ENCODE data around the gene GHITM. TPM values are rescaled to one million over a fixed set of nuclear protein-coding genes. Genes with fewer than 3 reads are reported as not detected.
"Not testable (repeated sequence)": the region's sequence is repeated elsewhere in the genome, so short reads cannot be mapped to it uniquely, and the experiment has no call there.

The GHITM gene
- total RNA-seq, 2 experiments from 2014 or later, result 198 TPM

GRCh38 chr10:84117686-84118394 lies 21.5 kb upstream of the GHITM start:
- no peak for TF ChIP-seq CTCF (IDR thresholded peaks at IDR 0.05)
- no peaks in the 10 kb centered on the region for H3K4me1 Mint-ChIP-seq (ENCODE audit: low read depth)
- H3K36me3 Mint-ChIP-seq (ENCODE audit: low read depth), result no peaks in the 10 kb centered on the region
- intact Hi-C loops (cut with micrococcal nuclease), result no loop called here
- no peak overlapping the region for H3K4me3 Mint-ChIP-seq
- H3K9me3 Mint-ChIP-seq, result no peaks in the 10 kb centered on the region
- DNase-seq, result no peak
- H3K27me3 Mint-ChIP-seq, result peaks cover 9% of the 10 kb centered on the region
- H3K27ac Mint-ChIP-seq, result no peak overlapping the region
- ChIA-PET CTCF (no interaction called here), POLR2A (no interaction called here)
- no peak for ATAC-seq

GRCh38 chr10:84118395-84119006 lies 20.8 kb upstream of the GHITM start:
- ChIA-PET CTCF (interaction anchor here (1.5 kb wide), 1 partner anchor 20 kb away, joined by 6 read pairs; the partner anchor contains the start of gene GHITM), POLR2A (interaction anchor here (0.5 kb wide), 1 partner anchor 209 kb away, joined by 3 read pairs; no protein-coding TSS in a partner anchor)
- ATAC-seq (no peak), DNase-seq (no peak)
- intact Hi-C loops (cut with micrococcal nuclease), result no loop called here
- H3K27me3 Mint-ChIP-seq, result peaks cover 9% of the 10 kb centered on the region
- TF ChIP-seq CTCF (IDR thresholded peaks at IDR 0.05), result no peak
- no peaks in the 10 kb centered on the region for H3K4me1 Mint-ChIP-seq (ENCODE audit: low read depth)
- no peaks in the 10 kb centered on the region for H3K36me3 Mint-ChIP-seq (ENCODE audit: low read depth)
- no peak overlapping the region for H3K4me3 Mint-ChIP-seq
- H3K27ac Mint-ChIP-seq, result no peak overlapping the region
- no peaks in the 10 kb centered on the region for H3K9me3 Mint-ChIP-seq

- H3K27me3 Mint-ChIP-seq, result peaks cover 14% of the 10 kb centered on the region
- TF ChIP-seq CTCF (IDR thresholded peaks at IDR 0.05), result no peak
- no peak overlapping the region for H3K27ac Mint-ChIP-seq
- POLR2A ChIA-PET, result no interaction called here
- peaks cover 16% of the 10 kb centered on the region for H3K9me3 Mint-ChIP-seq
- ATAC-seq, result no peak
- H3K36me3 Mint-ChIP-seq (ENCODE audit: low read depth), result peaks cover 4% of the 10 kb centered on the region
- intact Hi-C loops (cut with micrococcal nuclease), result no loop called here
- no peak overlapping the region for H3K4me3 Mint-ChIP-seq
- CTCF ChIA-PET, result no interaction called here
- no peaks in the 10 kb centered on the region for H3K4me1 Mint-ChIP-seq (ENCODE audit: low read depth)
- DNase-seq, result no peak
Measured at GRCh38 chr10:84123362-84123761, 15.9 kb upstream of the GHITM start.

- H3K27ac Mint-ChIP-seq; H3K4me3 Mint-ChIP-seq; H3K4me1 Mint-ChIP-seq (ENCODE audit: low read depth); ATAC-seq; H3K36me3 Mint-ChIP-seq (ENCODE audit: low read depth); intact Hi-C loops (cut with micrococcal nuclease): not testable (repeated sequence)
- ChIA-PET POLR2A (interaction anchor here (1.0 kb wide), 1 partner anchor 10 kb away, joined by 3 read pairs; no protein-coding TSS in a partner anchor), CTCF (interaction anchor here (0.7 to 1.4 kb wide), 3 partner anchors 29 to 129 kb away, joined by 3 to 4 read pairs (median 3); no protein-coding TSS in a partner anchor)
- peak; percentile 50 for DNase-seq
- peaks cover 19% of the 10 kb centered on the region for H3K27me3 Mint-ChIP-seq
- H3K9me3 Mint-ChIP-seq, result peaks cover 16% of the 10 kb centered on the region
Measured at GRCh38 chr10:84125910-84126784, 13.2 kb upstream of the GHITM start.

GRCh38 chr10:84126785-84127167 lies 12.5 kb upstream of the GHITM start:
- ChIA-PET POLR2A (interaction anchor here (1.0 kb wide), 1 partner anchor 10 kb away, joined by 3 read pairs; no protein-coding TSS in a partner anchor), CTCF (interaction anchor here (0.7 to 1.6 kb wide), 4 partner anchors 21 to 130 kb away, joined by 3 to 4 read pairs (median 3); no protein-coding TSS in a partner anchor)
- Mint-ChIP-seq H3K9me3 (peaks cover 16% of the 10 kb centered on the region), H3K36me3 (ENCODE audit: low read depth) (peaks cover 4% of the 10 kb centered on the region), H3K4me3 (no peak overlapping the region), H3K27me3 (peaks cover 22% of the 10 kb centered on the region), H3K27ac (no peak overlapping the region), H3K4me1 (ENCODE audit: low read depth) (no peaks in the 10 kb centered on the region)
- ATAC-seq, result no peak
- no peak for DNase-seq
- TF ChIP-seq CTCF (IDR thresholded peaks at IDR 0.05), result no peak
- intact Hi-C loops (cut with micrococcal nuclease), result no loop called here

All from activated CD8-positive, alpha-beta T cell treated with anti-CD3 and anti-CD28 coated beads for 36 hours (primary cell).